Activated CD8-positive, alpha-beta T cell treated with anti-CD3 and anti-CD28 coated beads, Interleukin-2, amount 10 ng/mL, durations not matched to agents 7 days and 5 days (primary cell): ENCODE measurements around the gene KIF26B. TPM values are rescaled to one million over a fixed set of nuclear protein-coding genes. Genes with fewer than 3 reads are reported as not detected.
"Not testable (repeated sequence)": the region's sequence is repeated elsewhere in the genome, so short reads cannot be mapped to it uniquely, and the experiment has no call there.

Experiments used
- ATAC-seq: fragments of 150-1000 bp; cut with Tn5 transposase; one replicate; pipeline ENCODE4 v1.10.0; 2021; ENCODE audit warnings: moderate library complexity
- CTCF ChIA-PET: fragments of 350-600 bp; sonication (Branson Sonifier 250); formaldehyde crosslinking; loops from one replicate; lab custom pipeline; 2021; ENCODE audit warnings: antibody characterized with exemption; lab: Charles Lee
- POLR2A ChIA-PET: fragments of 350-600 bp; sonication (Branson Sonifier 250); formaldehyde crosslinking; loops from one replicate; lab custom pipeline; 2021; ENCODE audit warnings: antibody characterized with exemption; lab: Charles Lee
- DNase-seq: peaks from one replicate; pipeline ENCODE4 v3.0.0-alpha.2; 2020
- H3K27ac Mint-ChIP-seq: one replicate; pipeline ENCODE4 v1.8.0; 2021; ENCODE audit warnings: mild to moderate bottlenecking, mixed read lengths
- H3K27me3 Mint-ChIP-seq: one replicate; pipeline ENCODE4 v1.8.0; 2021; ENCODE audit warnings: low read depth, mixed read lengths
- H3K36me3 Mint-ChIP-seq: one replicate; pipeline ENCODE4 v1.8.0; 2021; ENCODE audit warnings: low read depth, mixed read lengths
- H3K4me1 Mint-ChIP-seq: one replicate; pipeline ENCODE4 v1.8.0; 2021; ENCODE audit warnings: low read depth, mixed read lengths
- H3K4me3 Mint-ChIP-seq: one replicate; pipeline ENCODE4 v1.8.0; 2021; ENCODE audit warnings: mild to moderate bottlenecking, mixed read lengths
- H3K9me3 Mint-ChIP-seq: one replicate; pipeline ENCODE4 v1.8.0; 2022; ENCODE audit warnings: mixed read lengths; ENCODE audit not compliant: insufficient read depth
- total RNA-seq, 2 experiments: library from RNA; stranded (reverse); gene quantifications; one replicate each; pipeline ENCODE4 v1.2.3, GENCODE V29; 2021

KIF26B gene
- total RNA-seq, 2 experiments from 2014 or later = 0.03 to 0.08 TPM

- Mint-ChIP-seq H3K27ac (no peak overlapping the region), H3K9me3 (no peaks in the 10 kb centered on the region), H3K36me3 (no peaks in the 10 kb centered on the region), H3K27me3 (no peaks in the 10 kb centered on the region), H3K4me3 (no peak overlapping the region), H3K4me1 (no peaks in the 10 kb centered on the region)
- ChIA-PET POLR2A (no interaction called here), CTCF (no interaction called here)
- no peak for ATAC-seq
- DNase-seq = no peak
Observed at GRCh38 chr1:245118806-245119205, 36.0 kb upstream of the KIF26B start.

GRCh38 chr1:245121523-245121922 is 33.3 kb upstream of the KIF26B start:
- no peaks in the 10 kb centered on the region for H3K27me3 Mint-ChIP-seq
- no peak overlapping the region for H3K27ac Mint-ChIP-seq
- ChIA-PET POLR2A (no interaction called here), CTCF (no interaction called here)
- DNase-seq = no peak
- no peaks in the 10 kb centered on the region for H3K4me1 Mint-ChIP-seq
- no peaks in the 10 kb centered on the region for H3K9me3 Mint-ChIP-seq
- H3K36me3 Mint-ChIP-seq = no peaks in the 10 kb centered on the region
- ATAC-seq = no peak
- H3K4me3 Mint-ChIP-seq = no peak overlapping the region

GRCh38 chr1:245124241-245124640 is 30.5 kb upstream of the KIF26B start:
- no peaks in the 10 kb centered on the region for H3K9me3 Mint-ChIP-seq
- DNase-seq (no peak), ATAC-seq (no peak)
- H3K36me3 Mint-ChIP-seq = no peaks in the 10 kb centered on the region
- CTCF ChIA-PET = no interaction called here
- no peaks in the 10 kb centered on the region for H3K27me3 Mint-ChIP-seq
- POLR2A ChIA-PET = no interaction called here
- H3K27ac Mint-ChIP-seq = no peak overlapping the region
- no peak overlapping the region for H3K4me3 Mint-ChIP-seq
- no peaks in the 10 kb centered on the region for H3K4me1 Mint-ChIP-seq

GRCh38 chr1:245124644-245125043 is 30.1 kb upstream of the KIF26B start:
- POLR2A ChIA-PET = no interaction called here
- Mint-ChIP-seq H3K27ac (no peak overlapping the region), H3K9me3 (no peaks in the 10 kb centered on the region), H3K36me3 (no peaks in the 10 kb centered on the region), H3K4me3 (no peak overlapping the region), H3K27me3 (no peaks in the 10 kb centered on the region), H3K4me1 (no peaks in the 10 kb centered on the region)
- CTCF ChIA-PET = no interaction called here
- ATAC-seq (no peak), DNase-seq (no peak)

GRCh38 chr1:245126530-245126929 is 28.3 kb upstream of the KIF26B start:
- POLR2A ChIA-PET = no interaction called here
- Mint-ChIP-seq H3K9me3 (no peaks in the 10 kb centered on the region), H3K27ac (no peak overlapping the region), H3K4me1 (no peaks in the 10 kb centered on the region), H3K27me3 (peaks cover 5% of the 10 kb centered on the region), H3K4me3 (no peak overlapping the region), H3K36me3 (no peaks in the 10 kb centered on the region)
- CTCF ChIA-PET = no interaction called here
- no peak for DNase-seq
- no peak for ATAC-seq

GRCh38 chr1:245128381-245129101 is 26.2 kb upstream of the KIF26B start:
- POLR2A ChIA-PET = no interaction called here
- H3K36me3 Mint-ChIP-seq = no peaks in the 10 kb centered on the region
- CTCF ChIA-PET = no interaction called here

GRCh38 chr1:245129319-245130240 is 25.2 kb upstream of the KIF26B start:
- ChIA-PET POLR2A (no interaction called here), CTCF (no interaction called here)
- H3K4me3 Mint-ChIP-seq = no peak overlapping the region
- DNase-seq (no peak), ATAC-seq (no peak)
- no peak overlapping the region for H3K27ac Mint-ChIP-seq
- peaks cover 5% of the 10 kb centered on the region for H3K27me3 Mint-ChIP-seq
- H3K4me1 Mint-ChIP-seq = no peaks in the 10 kb centered on the region
- no peaks in the 10 kb centered on the region for H3K9me3 Mint-ChIP-seq
- no peaks in the 10 kb centered on the region for H3K36me3 Mint-ChIP-seq

More at GRCh38 chr1:245128381-245129101, 26.2 kb upstream of the KIF26B start:
- DNase-seq = no peak
- peaks cover 5% of the 10 kb centered on the region for H3K27me3 Mint-ChIP-seq
- ATAC-seq = no peak
- no peaks in the 10 kb centered on the region for H3K9me3 Mint-ChIP-seq
- no peak overlapping the region for H3K27ac Mint-ChIP-seq
- no peak overlapping the region for H3K4me3 Mint-ChIP-seq
- no peaks in the 10 kb centered on the region for H3K4me1 Mint-ChIP-seq

- ATAC-seq, H3K27ac Mint-ChIP-seq, CTCF ChIA-PET, H3K4me3 Mint-ChIP-seq, H3K27me3 Mint-ChIP-seq, H3K4me1 Mint-ChIP-seq, DNase-seq, H3K36me3 Mint-ChIP-seq, POLR2A ChIA-PET, H3K9me3 Mint-ChIP-seq: not testable (repeated sequence)
Observed at GRCh38 chr1:245130281-245131025, 24.3 kb upstream of the KIF26B start.

- H3K27ac Mint-ChIP-seq = no peak overlapping the region
- H3K4me1 Mint-ChIP-seq = no peaks in the 10 kb centered on the region
- H3K4me3 Mint-ChIP-seq = no peak overlapping the region
- ChIA-PET POLR2A (no interaction called here), CTCF (no interaction called here)
- no peaks in the 10 kb centered on the region for H3K9me3 Mint-ChIP-seq
- no peaks in the 10 kb centered on the region for H3K36me3 Mint-ChIP-seq
- ATAC-seq (no peak), DNase-seq (no peak)
- peaks cover 5% of the 10 kb centered on the region for H3K27me3 Mint-ChIP-seq
Observed at GRCh38 chr1:245131026-245131393, 23.8 kb upstream of the KIF26B start.

GRCh38 chr1:245132771-245133170 is 22.0 kb upstream of the KIF26B start:
- Mint-ChIP-seq H3K27me3 (peaks cover 12% of the 10 kb centered on the region), H3K36me3 (no peaks in the 10 kb centered on the region), H3K9me3 (no peaks in the 10 kb centered on the region), H3K27ac (no peak overlapping the region), H3K4me3 (no peak overlapping the region), H3K4me1 (no peaks in the 10 kb centered on the region)
- CTCF ChIA-PET = no interaction called here
- POLR2A ChIA-PET = no interaction called here
- no peak for ATAC-seq
- no peak for DNase-seq

- Mint-ChIP-seq H3K27ac (no peak overlapping the region), H3K4me3 (no peak overlapping the region), H3K4me1 (no peaks in the 10 kb centered on the region), H3K36me3 (no peaks in the 10 kb centered on the region), H3K9me3 (no peaks in the 10 kb centered on the region), H3K27me3 (peaks cover 14% of the 10 kb centered on the region)
- ChIA-PET CTCF (no interaction called here), POLR2A (no interaction called here)
- DNase-seq (no peak), ATAC-seq (no peak)
Observed at GRCh38 chr1:245133995-245134715, 20.6 kb upstream of the KIF26B start.
